ENCODE results near the gene CFAP52.
"Not testable (repeated sequence)": the region's sequence is repeated elsewhere in the genome, so short reads cannot be mapped to it uniquely, and the experiment has no call there.

The CFAP52 gene

DNA sequence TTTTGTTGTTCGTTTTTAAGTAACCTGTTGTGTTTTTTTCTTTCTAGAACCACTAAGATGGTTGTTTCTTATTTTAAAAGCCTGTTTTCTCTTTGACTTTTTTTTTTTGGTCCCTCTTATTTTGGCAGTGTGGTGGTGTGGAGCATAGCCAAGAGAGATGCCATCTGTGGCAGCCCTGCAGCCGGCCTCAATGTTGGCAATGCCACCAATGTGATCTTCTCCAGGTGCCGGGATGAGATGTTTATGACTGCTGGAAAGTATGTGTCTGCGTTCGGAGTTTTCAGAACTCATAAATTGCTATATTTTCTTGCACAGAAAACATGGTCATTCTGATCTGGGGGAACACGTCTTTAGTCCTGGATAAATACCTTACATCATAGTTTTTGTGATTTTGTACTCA, 17.6 kb downstream of the CFAP52 start:
- Histone ChIP-seq H3K36me3 (ENCODE audit: low read length) (no peaks in the 10 kb centered on the region), H3K9ac (ENCODE audit: low read length) (no peak overlapping the region), H3K4me2 (ENCODE audit: low read depth, low read length, poor library complexity, severe bottlenecking) (no peak overlapping the region), H3K9me3 (ENCODE audit: insufficient read depth, low read length) (no peaks in the 10 kb centered on the region), H3K27me3 (ENCODE audit: low read length) (no peaks in the 10 kb centered on the region), H2AFZ (ENCODE audit: low read depth, low read length, severe bottlenecking) (no peak overlapping the region), H3F3A (ENCODE audit: insufficient read depth) (no peaks in the 10 kb centered on the region), H3K79me2 (ENCODE audit: insufficient read depth, low read length) (no peaks in the 10 kb centered on the region), H3K27ac (ENCODE audit: low read depth, low read length) (no peak overlapping the region), H4K20me1 (ENCODE audit: low read depth, low read length) (no peaks in the 10 kb centered on the region), H3K4me3 (ENCODE audit: insufficient read depth, low read length, poor library complexity, severe bottlenecking) (no peak overlapping the region), H3K9me2 (replicated peaks; ENCODE audit: insufficient read depth, low read length) (no peaks in the 10 kb centered on the region)
- no peak for TF ChIP-seq EZH2phosphoT487 (conservative IDR thresholded peaks at IDR 0.05; ENCODE audit: low read length)
- TF ChIP-seq, protein P1, sequence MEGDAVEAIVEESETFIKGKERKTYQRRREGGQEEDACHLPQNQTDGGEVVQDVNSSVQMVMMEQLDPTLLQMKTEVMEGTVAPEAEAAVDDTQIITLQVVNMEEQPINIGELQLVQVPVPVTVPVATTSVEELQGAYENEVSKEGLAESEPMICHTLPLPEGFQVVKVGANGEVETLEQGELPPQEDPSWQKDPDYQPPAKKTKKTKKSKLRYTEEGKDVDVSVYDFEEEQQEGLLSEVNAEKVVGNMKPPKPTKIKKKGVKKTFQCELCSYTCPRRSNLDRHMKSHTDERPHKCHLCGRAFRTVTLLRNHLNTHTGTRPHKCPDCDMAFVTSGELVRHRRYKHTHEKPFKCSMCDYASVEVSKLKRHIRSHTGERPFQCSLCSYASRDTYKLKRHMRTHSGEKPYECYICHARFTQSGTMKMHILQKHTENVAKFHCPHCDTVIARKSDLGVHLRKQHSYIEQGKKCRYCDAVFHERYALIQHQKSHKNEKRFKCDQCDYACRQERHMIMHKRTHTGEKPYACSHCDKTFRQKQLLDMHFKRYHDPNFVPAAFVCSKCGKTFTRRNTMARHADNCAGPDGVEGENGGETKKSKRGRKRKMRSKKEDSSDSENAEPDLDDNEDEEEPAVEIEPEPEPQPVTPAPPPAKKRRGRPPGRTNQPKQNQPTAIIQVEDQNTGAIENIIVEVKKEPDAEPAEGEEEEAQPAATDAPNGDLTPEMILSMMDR (IDR thresholded peaks at IDR 0.05; ENCODE audit: insufficient read depth, low read length, poor library complexity, severe bottlenecking): no peak

DNA sequence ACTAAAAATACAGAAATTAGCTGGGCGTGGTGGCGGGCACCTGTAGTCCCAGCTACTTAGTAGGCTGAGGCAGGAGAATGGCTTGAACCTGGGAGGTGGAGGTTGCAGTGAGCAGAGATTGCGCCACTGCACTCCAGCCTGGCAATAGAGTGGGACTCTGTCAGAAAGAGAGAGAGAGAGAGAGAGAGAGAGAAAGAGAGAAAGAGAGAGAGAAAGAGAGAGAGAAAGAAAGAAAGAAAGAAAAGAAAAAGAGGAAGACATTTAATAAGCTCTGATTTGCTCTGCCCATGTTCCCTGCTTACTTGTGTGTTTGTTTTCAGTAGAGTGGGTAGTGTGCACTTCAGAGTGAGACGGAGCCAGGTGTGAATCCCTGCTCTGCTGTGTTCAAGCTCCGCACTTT, 21.2 kb downstream of the CFAP52 start:
- not testable (repeated sequence) for H3K4me2 ChIP-seq (ENCODE audit: low read depth, low read length, poor library complexity, severe bottlenecking); H3K79me2 ChIP-seq (ENCODE audit: insufficient read depth, low read length); H3K27me3 ChIP-seq (ENCODE audit: low read length); H3K9me3 ChIP-seq (ENCODE audit: insufficient read depth, low read length); H2AFZ ChIP-seq (ENCODE audit: low read depth, low read length, severe bottlenecking); H3K27ac ChIP-seq (ENCODE audit: low read depth, low read length); H3K9me2 ChIP-seq (replicated peaks; ENCODE audit: insufficient read depth, low read length); H3F3A ChIP-seq (ENCODE audit: insufficient read depth); H4K20me1 ChIP-seq (ENCODE audit: low read depth, low read length); H3K4me3 ChIP-seq (ENCODE audit: insufficient read depth, low read length, poor library complexity, severe bottlenecking); H3K9ac ChIP-seq (ENCODE audit: low read length); H3K36me3 ChIP-seq (ENCODE audit: low read length)

DNA sequence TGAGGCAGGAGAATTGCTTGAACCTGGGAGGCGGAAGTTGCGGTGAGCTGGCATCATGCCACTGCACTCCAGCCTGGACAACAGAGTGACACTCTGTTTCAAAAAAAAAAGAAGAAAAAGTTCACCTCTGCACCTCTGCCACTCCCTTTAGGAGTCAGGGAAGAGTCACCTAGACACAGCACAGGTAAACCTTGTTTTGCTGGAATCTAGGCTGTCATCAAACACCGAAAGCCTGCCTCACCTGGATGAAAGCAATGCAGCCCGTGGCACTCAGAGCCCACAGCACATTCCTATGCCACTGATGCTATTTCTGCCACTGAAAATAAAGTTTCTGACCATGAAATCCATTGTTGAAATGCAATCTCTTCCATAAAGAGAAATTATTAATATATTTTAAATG, 22.2 kb downstream of the CFAP52 start:
- H3K27me3 ChIP-seq (ENCODE audit: low read length): no peaks in the 10 kb centered on the region

DNA sequence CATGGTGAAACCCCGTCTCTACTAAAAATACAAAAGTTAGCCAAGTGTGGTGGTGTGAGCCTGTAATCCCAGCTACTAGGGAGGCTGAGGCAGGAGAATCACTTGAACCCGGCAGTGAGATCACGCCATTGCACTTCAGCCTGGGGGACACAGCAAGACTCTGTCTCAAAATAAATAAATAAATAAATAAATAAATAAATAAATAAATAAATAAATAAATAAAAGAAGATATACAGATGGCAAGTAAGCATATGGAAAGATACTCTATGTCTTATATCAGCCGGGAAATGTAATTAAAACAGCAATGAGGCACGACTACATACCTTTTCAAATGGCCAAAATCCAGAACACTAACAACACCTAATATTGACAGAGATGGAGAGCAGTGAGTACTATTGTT, 28.1 kb downstream of the CFAP52 start:
- not testable (repeated sequence) for H3F3A ChIP-seq (ENCODE audit: insufficient read depth); H4K20me1 ChIP-seq (ENCODE audit: low read depth, low read length); H3K9me2 ChIP-seq (replicated peaks; ENCODE audit: insufficient read depth, low read length); H3K4me2 ChIP-seq (ENCODE audit: low read depth, low read length, poor library complexity, severe bottlenecking); H3K4me3 ChIP-seq (ENCODE audit: insufficient read depth, low read length, poor library complexity, severe bottlenecking); H2AFZ ChIP-seq (ENCODE audit: low read depth, low read length, severe bottlenecking); H3K9ac ChIP-seq (ENCODE audit: low read length); H3K36me3 ChIP-seq (ENCODE audit: low read length); H3K9me3 ChIP-seq (ENCODE audit: insufficient read depth, low read length); H3K27me3 ChIP-seq (ENCODE audit: low read length); H3K27ac ChIP-seq (ENCODE audit: low read depth, low read length); H3K79me2 ChIP-seq (ENCODE audit: insufficient read depth, low read length)

More for the DNA sequence above, 22.2 kb downstream of the CFAP52 start:
- Histone ChIP-seq H3K27ac (ENCODE audit: low read depth, low read length) (no peak overlapping the region), H3K36me3 (ENCODE audit: low read length) (no peaks in the 10 kb centered on the region), H3K9me2 (replicated peaks; ENCODE audit: insufficient read depth, low read length) (no peaks in the 10 kb centered on the region), H4K20me1 (ENCODE audit: low read depth, low read length) (no peaks in the 10 kb centered on the region), H3K4me2 (ENCODE audit: low read depth, low read length, poor library complexity, severe bottlenecking) (no peak overlapping the region), H3K79me2 (ENCODE audit: insufficient read depth, low read length) (no peaks in the 10 kb centered on the region), H3K9me3 (ENCODE audit: insufficient read depth, low read length) (no peaks in the 10 kb centered on the region), H3K9ac (ENCODE audit: low read length) (no peak overlapping the region), H2AFZ (ENCODE audit: low read depth, low read length, severe bottlenecking) (no peak overlapping the region), H3F3A (ENCODE audit: insufficient read depth) (no peaks in the 10 kb centered on the region), H3K4me3 (ENCODE audit: insufficient read depth, low read length, poor library complexity, severe bottlenecking) (no peak overlapping the region)
- no peak for TF ChIP-seq EZH2phosphoT487 (conservative IDR thresholded peaks at IDR 0.05; ENCODE audit: low read length)
- TF ChIP-seq, protein P1 (IDR thresholded peaks at IDR 0.05; ENCODE audit: insufficient read depth, low read length, poor library complexity, severe bottlenecking): no peak
